ENCODE measurements around the gene BCAS3.
"Not testable (repeated sequence)": the region's sequence is repeated elsewhere in the genome, so short reads cannot be mapped to it uniquely, and the experiment has no call there.

The BCAS3 gene

GRCh38 chr17:61139219-61139618, 461.6 kb downstream of the BCAS3 start:
- DNase-seq, result no peak

DNA sequence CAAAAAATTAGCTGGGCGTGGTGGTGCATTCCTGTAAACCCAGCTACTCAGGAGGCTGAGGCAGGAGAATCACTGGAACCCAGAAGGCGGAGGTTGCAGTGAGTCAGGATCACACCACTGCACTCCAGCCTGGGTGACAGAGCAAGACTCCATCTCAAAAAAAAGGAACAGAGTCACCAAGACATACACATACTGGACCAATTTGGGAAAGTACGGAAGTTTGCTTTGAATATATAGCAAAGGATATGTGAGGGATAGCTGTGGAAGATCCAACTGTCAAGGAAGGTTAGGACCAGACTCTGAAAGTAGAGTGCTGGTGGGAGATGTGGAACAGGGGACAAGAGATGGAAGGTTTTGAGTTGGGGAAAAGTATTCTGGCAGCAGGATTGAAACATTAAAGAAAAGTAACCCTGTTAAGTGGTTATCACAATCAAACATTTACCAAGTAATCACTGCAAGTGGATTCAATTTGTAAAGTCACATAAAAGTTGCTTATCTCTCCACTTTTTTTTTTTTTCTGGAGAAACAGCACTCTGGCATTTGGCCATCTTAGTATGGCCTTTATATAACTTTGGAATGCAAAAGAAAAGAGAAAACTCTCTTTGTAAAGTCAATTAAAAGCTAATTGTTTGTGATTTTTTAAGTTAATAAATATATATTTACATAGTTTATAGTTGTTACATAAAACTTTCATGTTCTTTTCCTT, 462.6 kb downstream of the BCAS3 start:
- no peak for DNase-seq

- DNase-seq, result no peak
These were observed 465.4 kb downstream of the BCAS3 start for GRCh38 chr17:61143026-61143425.

DNA sequence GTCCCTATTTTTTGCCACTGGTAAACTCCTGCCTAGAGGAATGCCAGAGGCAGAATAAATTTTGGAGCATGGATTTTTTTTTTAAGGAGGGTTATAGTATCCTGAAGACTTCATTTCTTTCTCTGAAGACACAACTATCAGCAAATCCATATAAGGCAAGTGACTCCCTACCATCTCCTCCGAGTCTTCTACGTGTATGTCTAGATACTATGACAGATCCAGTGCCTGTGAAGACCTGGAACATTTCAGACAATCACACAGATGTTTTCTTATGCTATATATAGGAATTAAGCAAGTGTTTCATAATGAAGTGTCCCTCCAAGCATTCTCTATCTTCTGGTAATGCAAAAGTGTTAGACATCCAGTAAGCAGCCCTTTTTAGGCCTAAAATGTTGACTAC, 466.5 kb downstream of the BCAS3 start:
- no peak for DNase-seq

DNA sequence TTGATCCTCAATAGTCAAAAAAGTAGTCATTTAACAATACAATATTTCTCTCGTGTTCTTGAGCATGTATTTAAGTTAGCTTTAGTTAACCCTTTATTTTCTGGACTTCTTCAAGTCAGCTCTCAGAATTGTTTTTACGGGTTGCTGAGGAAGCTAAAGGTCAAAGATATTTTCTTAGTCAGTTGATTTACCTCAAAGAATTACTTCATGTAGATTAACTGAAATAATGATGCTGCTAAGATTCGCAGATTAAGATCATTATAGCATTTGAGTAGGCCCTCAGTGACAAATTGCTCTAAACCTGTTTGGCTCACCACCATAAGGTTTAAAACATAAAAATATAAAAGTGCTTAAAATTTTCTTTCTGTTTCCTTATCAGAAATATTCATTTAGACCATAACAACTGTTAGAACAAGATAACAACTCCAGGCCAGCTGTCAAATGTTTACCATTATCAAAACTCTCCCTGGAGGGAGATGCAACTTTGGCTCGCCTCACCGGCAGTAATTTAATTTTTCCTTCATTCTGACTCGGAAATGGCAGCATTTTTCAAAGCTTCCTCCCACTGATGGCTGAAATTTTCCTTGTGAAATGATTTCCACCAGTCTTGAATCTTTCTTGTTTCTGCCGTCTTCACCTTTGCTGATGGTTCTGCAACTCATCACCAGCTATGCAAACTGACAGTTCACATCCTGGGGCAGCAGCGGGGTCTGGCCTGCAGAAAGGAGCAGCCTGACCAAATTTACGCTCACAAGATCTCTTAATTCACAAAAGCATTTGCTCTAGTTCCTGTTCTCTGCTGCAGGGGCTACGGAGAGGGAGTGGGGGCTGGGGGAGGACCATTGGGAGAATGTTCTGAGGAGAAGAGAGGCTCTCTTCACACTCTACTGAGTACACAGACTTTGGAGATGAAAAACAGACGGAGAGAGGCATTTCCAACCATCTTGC, 467.2 kb downstream of the BCAS3 start:
- DNase-seq, result no peak

DNA sequence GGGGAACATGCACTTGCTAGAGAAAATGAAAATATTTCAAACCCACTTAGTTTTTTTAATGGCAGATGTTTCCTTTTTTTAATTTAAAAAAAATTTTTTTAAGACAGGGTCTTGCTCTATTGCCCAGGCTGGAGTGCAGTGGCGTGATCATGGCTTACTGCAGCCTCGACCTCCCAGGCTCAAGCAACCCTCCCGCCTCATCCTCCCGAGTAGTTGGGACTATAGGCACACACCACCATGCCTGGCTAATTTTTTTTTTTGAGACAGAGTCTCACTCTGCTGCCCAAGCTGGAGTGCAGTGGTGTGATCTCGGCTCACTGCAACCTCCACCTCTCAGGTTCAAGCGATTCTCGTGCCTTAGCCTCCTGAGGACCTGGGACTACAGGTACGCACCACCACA, 469.2 kb downstream of the BCAS3 start:
- not testable (repeated sequence) for DNase-seq

- DNase-seq, result no peak
These were observed 471.6 kb downstream of the BCAS3 start for GRCh38 chr17:61149106-61149825.

DNA sequence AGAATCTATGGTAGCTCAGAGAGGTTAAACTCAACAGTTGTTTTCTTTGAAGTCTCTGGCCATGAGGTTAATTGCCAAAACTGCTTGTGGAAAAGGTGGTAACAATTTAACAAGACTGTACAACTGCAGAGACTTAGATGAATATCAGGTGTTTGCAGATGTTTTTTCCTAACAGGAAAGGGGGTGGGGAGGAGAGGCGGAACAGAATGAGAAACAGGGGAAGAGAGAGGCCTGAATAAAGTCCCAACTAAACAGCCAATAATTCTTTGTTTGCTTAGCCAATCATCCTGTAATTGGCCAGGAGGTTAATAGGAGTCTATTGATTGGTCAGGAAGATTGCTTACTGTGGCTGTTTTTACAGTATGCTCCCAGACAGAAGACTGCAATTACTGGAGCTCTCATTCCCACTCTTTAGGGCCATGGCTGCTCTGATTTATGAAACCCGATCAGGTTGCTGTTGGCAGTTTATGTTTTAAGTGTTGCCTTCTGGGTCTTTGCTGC, 472.3 kb downstream of the BCAS3 start:
- DNase-seq, result peak; percentile 82

DNA sequence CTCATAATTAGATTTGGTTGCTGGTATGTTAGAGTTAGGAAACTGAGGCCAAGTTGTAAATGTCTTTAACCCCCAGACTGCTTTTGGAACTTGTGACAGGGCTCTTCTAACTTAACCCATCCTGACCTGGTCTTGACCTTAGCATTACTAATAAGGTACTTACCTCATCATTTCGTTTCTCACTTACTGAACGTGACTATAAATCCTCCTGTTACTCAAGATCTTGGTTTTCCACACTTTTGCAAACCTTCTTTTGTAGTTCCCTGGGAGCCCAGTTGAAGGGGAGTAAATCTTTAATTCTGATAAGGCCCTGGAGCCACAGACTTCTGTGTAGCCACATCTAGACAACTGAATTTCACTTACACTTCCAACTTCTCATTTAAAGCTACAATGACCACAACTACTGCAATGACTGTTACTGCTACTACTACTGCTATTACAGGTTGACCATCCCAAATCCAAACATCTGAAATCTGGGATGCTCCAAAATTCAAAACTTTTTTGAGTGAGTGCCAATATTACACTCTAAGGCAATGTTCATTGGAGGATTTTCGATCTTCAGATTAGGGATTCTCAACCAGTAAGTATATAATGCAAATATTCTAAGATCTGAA, 473.1 kb downstream of the BCAS3 start:
- DNase-seq, result no peak

DNA sequence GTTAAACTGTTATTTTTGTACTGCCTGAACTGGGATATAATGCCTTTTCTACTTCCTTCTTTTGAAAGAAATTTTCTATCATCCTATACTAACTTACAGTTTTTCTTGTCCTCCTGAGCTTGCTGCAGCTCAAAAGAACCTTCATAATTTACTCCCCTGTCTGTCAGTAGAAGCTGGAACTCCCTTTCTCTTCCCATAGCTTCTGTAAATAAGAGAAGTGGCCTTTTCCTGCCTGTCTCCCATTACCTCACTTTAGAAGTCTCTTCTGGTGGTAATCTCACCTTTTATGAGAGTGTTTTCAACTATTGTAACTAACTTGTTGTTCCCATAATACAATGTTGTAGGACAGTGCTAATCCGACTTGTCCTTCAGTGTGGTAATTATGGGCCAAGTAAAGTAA, 475.2 kb downstream of the BCAS3 start:
- DNase-seq, result no peak

DNA sequence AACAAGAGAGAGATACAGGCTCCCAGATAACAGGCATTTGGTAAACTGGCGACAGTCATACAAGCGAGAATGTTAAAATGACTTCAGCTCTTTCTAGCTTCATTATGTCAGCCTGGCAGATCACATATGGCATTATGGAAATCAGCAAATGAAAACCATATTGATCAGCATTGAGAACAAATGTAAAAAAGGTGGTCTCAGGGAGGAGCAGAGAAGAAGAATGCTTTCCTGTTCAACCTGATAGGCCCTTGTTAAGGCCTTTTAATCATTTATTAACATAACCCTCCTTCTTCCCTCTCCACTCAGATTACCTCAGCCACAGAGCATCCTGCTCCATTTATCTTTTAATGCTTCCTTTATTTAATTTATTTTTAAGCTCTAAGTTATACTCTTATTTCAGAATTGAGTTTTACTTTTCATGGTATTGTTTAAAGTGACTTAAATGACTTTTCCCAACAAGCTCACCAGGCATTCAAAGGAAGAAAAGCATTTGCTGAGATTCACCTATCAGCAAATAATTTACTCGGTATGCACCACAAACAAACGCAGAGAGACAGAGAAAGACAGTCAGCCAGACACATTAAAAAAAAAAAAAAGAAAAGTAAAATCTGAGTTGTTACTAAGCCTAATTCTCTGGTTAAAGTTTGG, 478.1 kb downstream of the BCAS3 start:
- no peak for DNase-seq

- peak; percentile 50 for DNase-seq
These were observed 479.7 kb downstream of the BCAS3 start for GRCh38 chr17:61157246-61157886.

GRCh38 chr17:61158376-61158775, 480.7 kb downstream of the BCAS3 start:
- DNase-seq, result no peak

- no peak for DNase-seq
These were observed 481.7 kb downstream of the BCAS3 start for GRCh38 chr17:61159221-61159814.

DNA sequence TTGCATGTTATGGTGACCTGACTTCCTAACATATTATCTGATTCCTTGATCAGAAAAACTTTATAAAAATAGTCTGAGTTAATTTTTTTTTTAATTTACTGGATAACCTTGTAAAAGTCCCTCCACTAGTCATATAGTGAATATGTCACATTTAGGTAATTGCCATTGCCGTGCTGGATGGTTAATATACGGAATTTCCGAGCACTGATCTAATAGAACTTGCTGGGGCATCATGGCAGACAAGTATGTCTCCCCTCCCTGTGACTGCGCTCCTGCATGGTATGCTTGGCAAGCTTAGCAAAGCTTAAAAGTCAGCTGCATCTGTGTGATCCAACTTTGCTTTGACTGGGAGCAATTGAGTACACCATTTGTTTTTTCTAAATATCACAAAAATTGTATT, 482.6 kb downstream of the BCAS3 start:
- DNase-seq, result no peak

DNA sequence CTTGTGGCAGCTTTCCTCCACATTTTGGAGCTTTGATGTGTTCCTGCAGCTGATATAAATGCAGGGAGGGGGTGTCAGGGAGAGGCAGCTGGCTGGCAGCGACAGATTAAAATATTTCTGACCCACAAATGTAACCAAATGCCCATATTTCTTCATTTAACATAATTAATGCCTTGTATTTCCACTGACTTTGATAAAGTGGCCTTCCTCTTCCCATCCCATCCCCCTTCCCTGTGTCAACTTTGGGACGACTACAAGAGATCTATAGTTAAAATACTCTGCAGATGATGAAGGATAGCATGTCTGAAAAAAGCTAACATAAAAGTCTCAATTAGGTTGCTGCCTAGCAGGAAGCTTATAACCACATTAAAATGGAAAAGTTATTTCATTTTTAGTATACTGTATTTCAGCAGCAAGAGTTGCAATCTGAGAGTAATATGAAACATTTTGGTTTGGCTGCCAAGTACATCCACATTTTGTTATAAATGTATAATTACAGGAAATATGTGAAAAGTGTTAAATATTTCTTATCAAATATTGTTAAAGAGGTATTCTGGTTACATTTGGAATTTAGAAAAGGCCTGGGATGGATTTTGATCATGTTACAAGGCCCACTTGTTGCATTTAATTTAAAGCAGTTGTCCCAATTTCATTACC, 483.3 kb downstream of the BCAS3 start:
- DNase-seq, result no peak

- DNase-seq, result no peak
These were observed 484.0 kb downstream of the BCAS3 start for GRCh38 chr17:61161615-61162134.

DNA sequence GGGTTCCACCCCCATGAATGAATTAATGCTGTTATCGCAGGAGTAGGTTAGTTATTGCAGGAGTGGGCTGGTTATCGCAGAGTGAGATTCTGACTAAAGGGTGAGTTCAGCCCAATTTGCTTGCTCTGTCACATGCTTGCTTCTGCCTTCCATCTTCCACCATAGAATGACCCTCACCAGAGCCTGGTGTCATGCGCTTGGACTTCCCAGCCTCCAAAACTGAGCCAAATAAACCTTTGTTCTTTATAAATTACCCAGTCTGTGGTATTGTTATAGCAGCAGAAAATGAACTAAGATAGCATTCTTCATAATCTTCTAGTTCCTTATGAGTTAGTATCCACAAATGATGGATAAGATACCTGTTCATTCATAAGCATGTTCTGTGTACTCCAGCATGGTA, 486.9 kb downstream of the BCAS3 start:
- no peak for DNase-seq

DNA sequence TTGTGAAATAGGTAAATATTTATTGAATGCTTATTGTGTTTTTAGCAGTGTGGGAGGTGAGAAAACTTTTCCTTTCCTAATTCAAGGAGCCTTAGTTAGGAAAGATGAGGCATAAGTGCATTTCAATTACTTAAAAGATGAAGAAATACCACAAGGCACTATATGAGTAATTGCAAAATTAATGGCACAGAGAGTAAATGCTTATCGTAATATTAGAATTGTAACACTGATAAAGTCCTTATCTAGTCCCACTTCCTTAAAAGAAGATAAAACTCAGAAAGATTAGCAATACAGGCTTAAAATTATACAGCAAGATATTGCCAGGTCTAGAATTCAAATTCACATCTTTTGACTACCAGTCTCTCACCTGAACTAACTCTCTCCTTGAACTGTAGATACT, 489.4 kb downstream of the BCAS3 start:
- no peak for DNase-seq

GRCh38 chr17:61168506-61168905, 490.9 kb downstream of the BCAS3 start:
- DNase-seq, result no peak

DNA sequence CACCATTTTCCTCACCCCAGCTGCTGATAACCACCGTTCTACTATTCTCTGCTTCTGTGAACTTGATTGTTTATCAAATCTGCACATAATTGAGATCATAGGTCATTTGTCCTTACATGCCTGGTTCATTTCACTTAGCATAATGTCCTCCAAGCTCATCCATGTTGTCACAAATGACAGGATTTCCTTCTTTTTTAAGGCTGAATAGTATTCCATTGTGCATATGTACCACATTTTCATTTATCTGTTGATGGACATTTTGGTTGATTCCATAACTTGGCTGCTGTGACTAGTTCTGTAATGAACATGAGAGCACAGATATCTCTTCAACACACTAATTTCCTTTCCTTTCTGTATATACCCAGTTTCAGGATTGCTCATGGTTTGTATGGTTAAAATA, 496.7 kb downstream of the BCAS3 start:
- no peak for DNase-seq

All from NCI-H1417 treated with DMSO at 0.1 percent for 48 hours (cell line).